GM23338 (cell line): ENCODE measurements around the gene BCAS1. TPM values are rescaled to one million over a fixed set of nuclear protein-coding genes. Genes with fewer than 3 reads are reported as not detected.

Experiments
- ATAC-seq: fragments of 200-7000 bp; cut with Tn5 transposase; 3 replicates; pipeline ENCODE4 v1.9.1; 2020
- DNase-seq: peaks from one replicate; pipeline ENCODE4 v3.0.0-alpha.2; 2015; ENCODE audit warnings: low spot score
- H2AFZ ChIP-seq: fragments of 200-600 bp; sonication (generic); 2 replicates; pipeline ENCODE4 v1.8.0; 2016; ENCODE audit warnings: antibody characterized with exemption, mild to moderate bottlenecking, moderate library complexity
- H3F3A ChIP-seq: fragments of 200-600 bp; sonication (generic); replicated peaks from 2 replicates; pipeline ENCODE4 v1.8.0; 2017; ENCODE audit warnings: antibody characterized with exemption, mixed run types, low read depth
- H3K27ac ChIP-seq: fragments of 200-600 bp; sonication (generic); 2 replicates; pipeline ENCODE4 v1.6.1; 2016; ENCODE audit warnings: low read depth
- H3K27me3 ChIP-seq: fragments of 200-600 bp; sonication (generic); 2 replicates; pipeline ENCODE4 v1.8.0; 2016; ENCODE audit warnings: mild to moderate bottlenecking, mixed run types, moderate library complexity; ENCODE audit not compliant: insufficient read depth
- H3K36me3 ChIP-seq: fragments of 200-600 bp; sonication (generic); 2 replicates; pipeline ENCODE4 v1.8.0; 2016; ENCODE audit warnings: mild to moderate bottlenecking; ENCODE audit not compliant: insufficient read depth
- H3K4me1 ChIP-seq: fragments of 200-600 bp; sonication (generic); 2 replicates; pipeline ENCODE4 v1.8.0; 2016; ENCODE audit warnings: mild to moderate bottlenecking, moderate library complexity; ENCODE audit not compliant: insufficient read depth
- H3K4me2 ChIP-seq: fragments of 200-600 bp; sonication (generic); 2 replicates; pipeline ENCODE4 v1.7.1; 2017; ENCODE audit warnings: mixed run types
- H3K4me3 ChIP-seq: fragments of 200-600 bp; sonication (generic); 2 replicates; pipeline ENCODE4 v1.6.1; 2016; ENCODE audit warnings: mixed run types
- H3K79me2 ChIP-seq: fragments of 200-600 bp; sonication (generic); replicated peaks from 2 replicates; pipeline ENCODE4 v1.8.0; 2017; ENCODE audit warnings: mild to moderate bottlenecking; ENCODE audit not compliant: insufficient read depth
- H3K9me2 ChIP-seq: fragments of 200-600 bp; sonication (generic); 2 replicates; pipeline ENCODE4 v1.8.0; 2017; ENCODE audit not compliant: insufficient read depth
- H4K20me1 ChIP-seq: fragments of 200-600 bp; sonication (generic); replicated peaks from 2 replicates; pipeline ENCODE4 v1.8.0; 2017; ENCODE audit warnings: mild to moderate bottlenecking; ENCODE audit not compliant: insufficient read depth
- H3K27ac Mint-ChIP-seq: 2 replicates; pipeline ENCODE4 v1.8.0; 2020; ENCODE audit warnings: inconsistent platforms, mild to moderate bottlenecking, moderate library complexity, mixed read lengths
- H3K27me3 Mint-ChIP-seq: 3 replicates; pipeline ENCODE4 v1.8.0; 2022; ENCODE audit warnings: low read depth, mild to moderate bottlenecking, moderate library complexity, mixed read lengths, inconsistent platforms; ENCODE audit not compliant: insufficient read depth, poor library complexity
- H3K36me3 Mint-ChIP-seq: 3 replicates; pipeline ENCODE4 v1.8.0; 2021; ENCODE audit warnings: low read depth, mild to moderate bottlenecking, inconsistent platforms, moderate library complexity, mixed read lengths
- H3K4me1 Mint-ChIP-seq: 3 replicates; pipeline ENCODE4 v1.8.0; 2020; ENCODE audit warnings: mild to moderate bottlenecking, inconsistent platforms, mixed read lengths
- H3K4me3 Mint-ChIP-seq: 3 replicates; pipeline ENCODE4 v1.8.0; 2021; ENCODE audit warnings: moderate library complexity, mild to moderate bottlenecking, inconsistent platforms, mixed read lengths
- H3K9me3 Mint-ChIP-seq: 3 replicates; pipeline ENCODE4 v1.8.0; 2020; ENCODE audit warnings: moderate library complexity, mild to moderate bottlenecking, inconsistent platforms, mixed read lengths
- CTCF ChIP-seq, 2 experiments: fragments of 200-600 bp in 1 of 2; sonication (generic) in 1 of 2; conservative IDR thresholded peaks; 2 replicates each; pipeline versions ENCODE4 v1.5.1 to v1.6.1; 2016 to 2017; ENCODE audit warnings: antibody characterized with exemption in 2 of 2, low read depth in 2 of 2, mild to moderate bottlenecking in 2 of 2, moderate library complexity in 1 of 2
- EZH2 ChIP-seq: fragments of 200-600 bp; sonication (generic); IDR thresholded peaks from one replicate; pipeline ENCODE4 v1.8.0; 2017; ENCODE audit warnings: antibody characterized with exemption, mild to moderate bottlenecking, low read depth; ENCODE audit not compliant: unreplicated experiment
- REST ChIP-seq: IDR thresholded peaks from one replicate; pipeline ENCODE4 v1.6.1; 2018; ENCODE audit warnings: antibody characterized with exemption; ENCODE audit not compliant: unreplicated experiment
- ZNF114 ChIP-seq: fragments of 250-450 bp; sonication (Bioruptor Pico); IDR thresholded peaks from 2 replicates; pipeline ENCODE4 v1.5.0; 2020; ENCODE audit warnings: mild to moderate bottlenecking, moderate library complexity
- ZNF331 ChIP-seq: fragments of 250-450 bp; sonication (Bioruptor Pico); IDR thresholded peaks from 2 replicates; pipeline ENCODE4 v1.5.0; 2020; ENCODE audit warnings: low read depth, mild to moderate bottlenecking, moderate library complexity
- ZNF462 ChIP-seq: fragments of 250-450 bp; sonication (Bioruptor Pico); IDR thresholded peaks from 2 replicates; pipeline ENCODE4 v1.5.0; 2020; ENCODE audit warnings: mild to moderate bottlenecking, moderate library complexity
- polyA plus RNA-seq: library from polyadenylated mRNA; unstranded; fragments of >200 nt; fragmentation: Nextera tagmentation; extraction: Ambion mirVana; gene quantifications from 2 replicates; pipeline ENCODE4 v1.2.1, GENCODE V29; 2016
- total RNA-seq: library from RNA; depleted of rRNA; stranded (reverse); fragments of >200 nt; shearing (Covaris generic); gene quantifications from 2 replicates; pipeline ENCODE4 v1.2.3, GENCODE V29; 2014

BCAS1 gene
- total and polyA plus RNA-seq, 2 experiments from 2014 or later: 0.17 to 0.19 TPM

- no peak overlapping the region for H3K4me3 Mint-ChIP-seq
- Histone ChIP-seq H3K4me1 (no peaks in the 10 kb centered on the region), H3K79me2 (no peaks in the 10 kb centered on the region), H3K27ac (no peak overlapping the region), H3F3A (no peaks in the 10 kb centered on the region), H3K4me3 (no peak overlapping the region), H3K4me2 (no peak overlapping the region), H3K36me3 (no peaks in the 10 kb centered on the region), H4K20me1 (no peaks in the 10 kb centered on the region), H3K27me3 (no peaks in the 10 kb centered on the region), H3K9me2 (no peaks in the 10 kb centered on the region; the same call in 1 of the 2 replicates), H2AFZ (peak overlapping the region; percentile 30; the same call in 1 of the 2 replicates)
- TF ChIP-seq ZNF331 (CRISPR knock-in tag) (no peak), CTCF (conservative IDR thresholded peaks at IDR 0.05; ENCODE audit: low read depth in 2 of 2) (no peak), ZNF114 (CRISPR knock-in tag) (no peak), REST (no peak), ZNF462 (no peak), EZH2 (no peak)
- H3K9me3 Mint-ChIP-seq: no peaks in the 10 kb centered on the region; the same call in 2 of the 3 replicates
- ATAC-seq (no peak), DNase-seq (no peak)
- H3K4me1 Mint-ChIP-seq: no peaks in the 10 kb centered on the region
- no peaks in the 10 kb centered on the region for H3K36me3 Mint-ChIP-seq
- no peak overlapping the region for H3K27ac Mint-ChIP-seq
- H3K27me3 Mint-ChIP-seq: peaks cover 2% of the 10 kb centered on the region
Observed at GRCh38 chr20:53999077-53999476, 71.3 kb downstream of the BCAS1 start.
